Testis (tissue), 3 donors: ENCODE measurements around the gene PCDHB4. TPM values are rescaled to one million over a fixed set of nuclear protein-coding genes. Genes with fewer than 3 reads are reported as not detected.
"Not testable (repeated sequence)": the region's sequence is repeated elsewhere in the genome, so short reads cannot be mapped to it uniquely, and the experiment has no call there.

Experiments used
- DNase-seq: peaks from one replicate; pipeline ENCODE4 v3.0.0-alpha.2; 2019
- H3K27ac ChIP-seq, 2 donors: fragments of 200-600 bp; sonication (generic); one replicate each; pipeline ENCODE4 v1.5.1; 2019
- H3K27me3 ChIP-seq: fragments of 200-600 bp; sonication (generic); one replicate; pipeline ENCODE4 v1.5.1; 2019
- H3K36me3 ChIP-seq: fragments of 200-600 bp; sonication (generic); one replicate; pipeline ENCODE4 v1.5.1; 2017; ENCODE audit warnings: low read depth; ENCODE audit errors: missing control alignments
- H3K4me1 ChIP-seq: fragments of 200-600 bp; sonication (generic); one replicate; pipeline ENCODE4 v1.5.1; 2019
- H3K4me3 ChIP-seq, 2 donors: fragments of 200-600 bp; sonication (generic); one replicate each; pipeline ENCODE4 v1.5.1; 2017 to 2019
- H3K9me3 ChIP-seq: fragments of 200-600 bp; sonication (generic); one replicate; pipeline ENCODE4 v1.5.1; 2017
- CTCF ChIP-seq, 3 experiments: fragments of 450-650 bp in 2 of 3; fragments of 200-600 bp in 1 of 3; sonication (generic) in 1 of 3; IDR thresholded peaks; one replicate each; pipeline ENCODE4 v1.5.1; 2016 to 2019; ENCODE audit warnings: antibody characterized with exemption in 3 of 3, mild to moderate bottlenecking in 2 of 3, moderate library complexity in 1 of 3
- POLR2A ChIP-seq: fragments of 450-650 bp; IDR thresholded peaks from one replicate; pipeline ENCODE4 v1.6.1; 2017; ENCODE audit warnings: antibody characterized with exemption, mild to moderate bottlenecking, moderate library complexity
- WGBS, 2 donors: methylation state at CpG; one replicate each; pipeline ENCODE4 v1.1.5; 2018; 5-methylcytosine and 5-hydroxymethylcytosine counted together
- intact Hi-C: fragments of 100-400 bp; cut with DNase I; formaldehyde crosslinking; loops from one replicate; pipeline ENCODE4 v1.15.1; 2023; ENCODE audit warnings: low total_unique reads
- polyA plus RNA-seq: library from polyadenylated mRNA; stranded (reverse); fragments of 350-450 nt; fragmentation: Illumina TruSeq; extraction: RNeasy Lipid Tissue Mini Kit (QIAGEN cat#74804); gene quantifications from one replicate; pipeline ENCODE4 v1.2.3, GENCODE V29; 2014; ENCODE audit warnings: low read depth, low replicate concordance; ENCODE audit not compliant: insufficient read depth
- total RNA-seq, 2 donors: library from RNA; depleted of rRNA; stranded (reverse); fragments of >200 nt; gene quantifications; one replicate each; pipeline ENCODE4 v1.2.3, GENCODE V29; 2016

The PCDHB4 gene
- total and polyA plus RNA-seq, 3 donors from 2014 or later, result 1.2 to 4.0 (median 2.4) TPM

GRCh38 chr5:141101059-141101458 lies 20.6 kb upstream of the PCDHB4 start:
- Histone ChIP-seq H3K36me3 (no peaks in the 10 kb centered on the region), H3K9me3 (no peaks in the 10 kb centered on the region), H3K4me1 (no peaks in the 10 kb centered on the region), H3K4me3 (peak overlapping the region; percentile 29 to 53), H3K27ac (no peak overlapping the region), H3K27me3 (no peaks in the 10 kb centered on the region)
- DNase-seq, result no peak
- no peak for TF ChIP-seq CTCF (IDR thresholded peaks at IDR 0.05)
- TF ChIP-seq POLR2A, result no peak
- WGBS, 2 donors, result 26 to 61% methylated on average over 20 of the region's 20 CpGs
- intact Hi-C loops, result no loop called here

GRCh38 chr5:141102070-141102469 lies 19.5 kb upstream of the PCDHB4 start:
- H3K9me3 ChIP-seq, intact Hi-C loops, DNase-seq, H3K4me1 ChIP-seq, H3K27me3 ChIP-seq, H3K27ac ChIP-seq, H3K36me3 ChIP-seq: not testable (repeated sequence)
- WGBS, 2 donors, result 31 to 35% methylated on average over 9 to 10 of the region's 39 CpGs
- H3K4me3 ChIP-seq, result peak overlapping the region in 1 of 2 donors; percentile 53

GRCh38 chr5:141102471-141102870 lies 19.1 kb upstream of the PCDHB4 start:
- H3K9me3 ChIP-seq, H3K27me3 ChIP-seq, H3K27ac ChIP-seq, H3K36me3 ChIP-seq, DNase-seq, intact Hi-C loops, H3K4me1 ChIP-seq: not testable (repeated sequence)
- H3K4me3 ChIP-seq, result peak overlapping the region in 1 of 2 donors; percentile 53
- WGBS, 2 donors, result 30% methylated on average over 18 of the region's 38 CpGs; no CpG with 5 or more reads in 1 of the 2 donors

- 71 to 84% methylated on average over 2 of the region's 2 CpGs for WGBS, 2 donors
- no peaks in the 10 kb centered on the region for H3K36me3 ChIP-seq
- H3K4me3 ChIP-seq, result no peak overlapping the region
- intact Hi-C loops, result no loop called here
- H3K4me1 ChIP-seq, result no peaks in the 10 kb centered on the region
- TF ChIP-seq CTCF (IDR thresholded peaks at IDR 0.05) (no peak), POLR2A (no peak)
- H3K27ac ChIP-seq, result no peak overlapping the region
- no peaks in the 10 kb centered on the region for H3K27me3 ChIP-seq
- no peaks in the 10 kb centered on the region for H3K9me3 ChIP-seq
- DNase-seq, result no peak
Measured at GRCh38 chr5:141105350-141105749, 16.3 kb upstream of the PCDHB4 start.

GRCh38 chr5:141119250-141119649 lies 2.4 kb upstream of the PCDHB4 start:
- H3K4me1 ChIP-seq, result no peaks in the 10 kb centered on the region
- 44 to 72% methylated on average over 2 of the region's 2 CpGs for WGBS, 2 donors
- no peak for DNase-seq
- no peaks in the 10 kb centered on the region for H3K36me3 ChIP-seq
- H3K27ac ChIP-seq, result no peak overlapping the region
- intact Hi-C loops, result no loop called here
- no peak for TF ChIP-seq CTCF (IDR thresholded peaks at IDR 0.05)
- TF ChIP-seq POLR2A, result no peak
- no peak overlapping the region for H3K4me3 ChIP-seq
- no peaks in the 10 kb centered on the region for H3K9me3 ChIP-seq
- H3K27me3 ChIP-seq, result no peaks in the 10 kb centered on the region

GRCh38 chr5:141121985-141122384 lies 367 bp downstream of the PCDHB4 start:
- H3K36me3 ChIP-seq, result no peaks in the 10 kb centered on the region
- WGBS, 2 donors, result 22 to 37% methylated on average over 12 of the region's 12 CpGs
- intact Hi-C loops, result no loop called here
- DNase-seq, result no peak
- H3K27ac ChIP-seq, result no peak overlapping the region
- H3K27me3 ChIP-seq, result no peaks in the 10 kb centered on the region
- no peaks in the 10 kb centered on the region for H3K9me3 ChIP-seq
- TF ChIP-seq POLR2A (no peak), CTCF (IDR thresholded peaks at IDR 0.05) (no peak)
- H3K4me1 ChIP-seq, result no peaks in the 10 kb centered on the region
- peak overlapping the region; percentile 6 to 40 for H3K4me3 ChIP-seq

GRCh38 chr5:141123396-141124135 lies 1.9 kb downstream of the PCDHB4 start:
- H3K27me3 ChIP-seq, H3K36me3 ChIP-seq, DNase-seq, intact Hi-C loops, H3K4me3 ChIP-seq, H3K27ac ChIP-seq, H3K4me1 ChIP-seq, H3K9me3 ChIP-seq: not testable (repeated sequence)
- 14 to 25% methylated on average over 16 to 21 of the region's 73 CpGs for WGBS, 2 donors
